HCEC 1CT (cell line): ENCODE data around the gene MICU1.
"Not testable (repeated sequence)": the region's sequence is repeated elsewhere in the genome, so short reads cannot be mapped to it uniquely, and the experiment has no call there.

ENCODE experiments used
- DNase-seq: peaks from one replicate; pipeline ENCODE4 v3.0.0-alpha.2; 2017

The MICU1 gene

GRCh38 chr10:72502581-72502980 is 123.3 kb downstream of the MICU1 start:
- DNase-seq: peak; percentile 7

- DNase-seq: no peak
Measured at GRCh38 chr10:72499701-72500100, 126.2 kb downstream of the MICU1 start.

- peak; percentile 61 for DNase-seq
Measured at GRCh38 chr10:72490951-72491350, 134.9 kb downstream of the MICU1 start.

- no peak for DNase-seq
Measured at GRCh38 chr10:72487521-72487920, 138.4 kb downstream of the MICU1 start.

- DNase-seq: no peak
Measured at GRCh38 chr10:72487116-72487515, 138.8 kb downstream of the MICU1 start.

GRCh38 chr10:72485701-72486100 is 140.2 kb downstream of the MICU1 start:
- no peak for DNase-seq

GRCh38 chr10:72484521-72484920 is 141.4 kb downstream of the MICU1 start:
- no peak for DNase-seq

GRCh38 chr10:72483471-72483870 is 142.4 kb downstream of the MICU1 start:
- DNase-seq: no peak

GRCh38 chr10:72480861-72481260 is 145.0 kb downstream of the MICU1 start:
- DNase-seq: no peak

- DNase-seq: no peak
Measured at GRCh38 chr10:72477463-72477862, 148.4 kb downstream of the MICU1 start.

- DNase-seq: no peak
Measured at GRCh38 chr10:72472306-72472705, 153.6 kb downstream of the MICU1 start.

- DNase-seq: no peak
Measured at GRCh38 chr10:72470666-72471065, 155.2 kb downstream of the MICU1 start.

- DNase-seq: not testable (repeated sequence)
Measured at GRCh38 chr10:72467064-72467463, 158.8 kb downstream of the MICU1 start.

GRCh38 chr10:72466018-72466417 is 159.9 kb downstream of the MICU1 start:
- DNase-seq: no peak

GRCh38 chr10:72464438-72464837 is 161.4 kb downstream of the MICU1 start:
- DNase-seq: no peak

GRCh38 chr10:72462261-72462660 is 163.6 kb downstream of the MICU1 start:
- no peak for DNase-seq

- no peak for DNase-seq
Measured at GRCh38 chr10:72461085-72461484, 164.8 kb downstream of the MICU1 start.

- no peak for DNase-seq
Measured at GRCh38 chr10:72460284-72460876, 165.5 kb downstream of the MICU1 start.

- DNase-seq: no peak
Measured at GRCh38 chr10:72459301-72459700, 166.6 kb downstream of the MICU1 start.

- DNase-seq: no peak
Measured at GRCh38 chr10:72455889-72456595, 169.8 kb downstream of the MICU1 start.

- DNase-seq: no peak
Measured at GRCh38 chr10:72449941-72450441, 175.9 kb downstream of the MICU1 start.

- DNase-seq: no peak
Measured at GRCh38 chr10:72445851-72446250, 180.0 kb downstream of the MICU1 start.

- not testable (repeated sequence) for DNase-seq
Measured at GRCh38 chr10:72442969-72443368, 182.9 kb downstream of the MICU1 start.

- no peak for DNase-seq
Measured at GRCh38 chr10:72435570-72435969, 190.3 kb downstream of the MICU1 start.

GRCh38 chr10:72430936-72431335 is 194.9 kb downstream of the MICU1 start:
- DNase-seq: not testable (repeated sequence)
